Mucosa of descending colon (tissue), 3 donors: ENCODE data around the gene HDGFL2. TPM values are rescaled to one million over a fixed set of nuclear protein-coding genes. Genes with fewer than 3 reads are reported as not detected.

Source experiments
- ATAC-seq: fragments of 200-7000 bp; cut with Tn5 transposase; one replicate; pipeline ENCODE4 v1.9.1; 2020; ENCODE audit warnings: mild to moderate bottlenecking, moderate library complexity
- DNase-seq, 3 donors: peaks; one replicate each; pipeline ENCODE4 v3.0.0-alpha.2; 2020
- H3K36me3 ChIP-seq: fragments of 200-600 bp; one replicate; pipeline ENCODE4 v1.8.0; 2021; ENCODE audit warnings: low read depth, mild to moderate bottlenecking
- H3K4me1 ChIP-seq: fragments of 200-600 bp; one replicate; pipeline ENCODE4 v1.8.0; 2021; ENCODE audit warnings: low read depth, mild to moderate bottlenecking
- H3K4me3 ChIP-seq: fragments of 200-600 bp; one replicate; pipeline ENCODE4 v1.8.0; 2021; ENCODE audit warnings: mild to moderate bottlenecking
- H3K9me3 ChIP-seq: fragments of 200-600 bp; one replicate; pipeline ENCODE4 v1.8.0; 2021; ENCODE audit warnings: mild to moderate bottlenecking
- CTCF ChIP-seq: fragments of 200-600 bp; IDR thresholded peaks from one replicate; pipeline ENCODE4 v1.8.0; 2022; ENCODE audit warnings: antibody characterized with exemption, mild to moderate bottlenecking
- intact Hi-C, 2 donors: fragments of 100-400 bp; cut with DNase I in 1 of 2; cut with micrococcal nuclease in 1 of 2; formaldehyde crosslinking; loops; one replicate each; pipeline versions ENCODE4 v1.11.0 to v1.11.1; 2022; cut with DNase I, micrococcal nuclease
- total RNA-seq, 3 donors: library from RNA; stranded (reverse); fragmentation: NEBNext Ultra II Directional in 2 of 3; extraction: Animal tissue kit (Norgen Biotek cat#: 25700) in 2 of 3; gene quantifications; one replicate each; pipeline versions ENCODE4 v1.2.1 to v1.2.4, GENCODE V29; 2021 to 2023
- donor health status: DM: no; HTN: no; CAD: no; lungs with moderate emphysema.
- donor health status: DM: no; HTN: no; CAD: no.
- donor health status: DM: no; HTN: yes; CAD: no.

HDGFL2 gene
- total RNA-seq, 3 donors from 2014 or later: 35.6 to 49.2 (median 39.0) TPM

DNA sequence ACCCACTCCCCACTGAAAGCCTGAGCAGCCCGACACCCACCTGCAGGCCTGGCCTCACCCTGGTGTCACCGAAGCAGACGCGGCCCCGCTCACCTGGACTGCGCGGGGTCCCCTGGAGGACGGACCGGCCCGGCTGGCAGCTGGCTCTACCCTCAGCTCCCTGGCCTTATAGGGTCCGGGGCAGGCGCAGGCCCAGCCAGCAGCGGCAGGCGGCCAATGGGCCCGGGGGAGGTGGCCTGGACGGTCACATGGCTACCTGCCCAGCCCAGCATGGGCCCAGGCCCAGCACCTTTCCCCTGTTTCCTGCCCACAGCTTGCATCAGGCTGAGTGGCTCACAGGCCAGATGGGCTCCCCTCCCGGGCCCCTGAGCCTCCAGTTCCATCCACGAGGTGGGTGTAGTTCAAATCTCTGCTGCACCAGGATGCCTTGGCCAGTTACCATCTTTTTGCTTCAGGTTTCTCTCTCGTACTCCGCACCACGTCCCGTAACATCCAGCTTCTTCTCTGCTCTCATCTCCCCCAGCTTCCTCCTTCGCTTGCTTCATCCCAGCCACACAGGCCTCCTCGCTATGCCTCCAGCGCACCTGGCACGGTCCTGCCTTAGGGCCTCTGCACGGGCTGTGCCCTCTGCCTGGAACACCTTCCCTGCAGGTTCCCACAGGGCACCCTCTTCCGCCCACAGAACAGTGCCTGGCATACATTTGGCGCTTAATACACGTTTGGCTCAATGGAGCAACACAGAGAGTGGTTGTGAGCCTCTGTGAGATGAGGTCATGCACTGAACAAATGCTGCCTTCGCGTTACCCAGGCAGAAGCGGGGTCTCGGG, 46.5 kb downstream of the HDGFL2 start, which contains the start of gene PLIN4:
Gene PLIN4 (minus strand): TSS at position 142 of the 827 bp plus-strand sequence. CDS start 214 bp downstream, outside the sequence.
- DNase-seq (peak in 1 of 3 donors; percentile 43), ATAC-seq (peak; percentile 58)
- no peak within 1 kb of the TSS for H3K4me3 ChIP-seq
- intact Hi-C loops: no loop called here
- TF ChIP-seq CTCF: no peak
- no peaks in the 10 kb centered on the region for H3K9me3 ChIP-seq
- no peaks in the 10 kb centered on the region for H3K36me3 ChIP-seq
- H3K4me1 ChIP-seq: no peaks in the 10 kb centered on the region

GRCh38 chr19:4519172-4519496, 47.0 kb downstream of the HDGFL2 start:
- ATAC-seq (no peak), DNase-seq (no peak)
- no peak overlapping the region for H3K4me3 ChIP-seq
- intact Hi-C loops: no loop called here
- H3K36me3 ChIP-seq: no peaks in the 10 kb centered on the region
- no peaks in the 10 kb centered on the region for H3K9me3 ChIP-seq
- TF ChIP-seq CTCF: no peak
- no peaks in the 10 kb centered on the region for H3K4me1 ChIP-seq

- no peaks in the 10 kb centered on the region for H3K4me1 ChIP-seq
- ATAC-seq (peak; percentile 23), DNase-seq (no peak)
- no peaks in the 10 kb centered on the region for H3K36me3 ChIP-seq
- no peak for TF ChIP-seq CTCF
- intact Hi-C loops: no loop called here
- no peak overlapping the region for H3K4me3 ChIP-seq
- H3K9me3 ChIP-seq: no peaks in the 10 kb centered on the region
Measured at GRCh38 chr19:4519521-4520277, 47.6 kb downstream of the HDGFL2 start.

GRCh38 chr19:4521170-4521887, 49.2 kb downstream of the HDGFL2 start:
- TF ChIP-seq CTCF: no peak
- Histone ChIP-seq H3K9me3 (no peaks in the 10 kb centered on the region), H3K36me3 (no peaks in the 10 kb centered on the region), H3K4me1 (no peaks in the 10 kb centered on the region), H3K4me3 (no peak overlapping the region)
- intact Hi-C loops: no loop called here
- ATAC-seq (no peak), DNase-seq (no peak)

GRCh38 chr19:4521888-4522242, 49.8 kb downstream of the HDGFL2 start:
- TF ChIP-seq CTCF: no peak
- intact Hi-C loops: no loop called here
- no peaks in the 10 kb centered on the region for H3K9me3 ChIP-seq
- no peaks in the 10 kb centered on the region for H3K4me1 ChIP-seq
- H3K36me3 ChIP-seq: no peaks in the 10 kb centered on the region
- no peak for ATAC-seq
- DNase-seq: no peak
- H3K4me3 ChIP-seq: no peak overlapping the region
